Stimulated activated CD8-positive, alpha-beta memory T cell treated with anti-CD3 and anti-CD28 coated beads, Interleukin-4, amount 100 ng/mL, for 48 hours (primary cell): ENCODE measurements around the gene SUPT3H.
A peak's percentile ranks its signal among the peaks of the same experiment; 100 is the strongest.
"Not testable (repeated sequence)": the region's sequence is repeated elsewhere in the genome, so short reads cannot be mapped to it uniquely, and the experiment has no call there.

Experiments
- DNase-seq: peaks from one replicate; pipeline ENCODE4 v3.0.0-alpha.2; 2020

SUPT3H gene

GRCh38 chr6:45320349-45320748 is 57.4 kb downstream of the SUPT3H start:
- DNase-seq: no peak

GRCh38 chr6:45314146-45314545 is 63.6 kb downstream of the SUPT3H start:
- DNase-seq: no peak

- DNase-seq: peak; percentile 42
Measured at GRCh38 chr6:45310118-45310788, 67.5 kb downstream of the SUPT3H start.

GRCh38 chr6:45305546-45305945 is 72.2 kb downstream of the SUPT3H start:
- no peak for DNase-seq

GRCh38 chr6:45302832-45303231 is 74.9 kb downstream of the SUPT3H start:
- DNase-seq: no peak

GRCh38 chr6:45301348-45302142 is 76.2 kb downstream of the SUPT3H start:
- DNase-seq: no peak

- DNase-seq: no peak
Measured at GRCh38 chr6:45300736-45301135, 77.0 kb downstream of the SUPT3H start.

- no peak for DNase-seq
Measured at GRCh38 chr6:45299096-45299581, 78.6 kb downstream of the SUPT3H start.

- DNase-seq: no peak
Measured at GRCh38 chr6:45297320-45297719, 80.4 kb downstream of the SUPT3H start.

- DNase-seq: not testable (repeated sequence)
Measured at GRCh38 chr6:45294065-45294701, 83.6 kb downstream of the SUPT3H start.

GRCh38 chr6:45293306-45293705 is 84.4 kb downstream of the SUPT3H start:
- no peak for DNase-seq

- DNase-seq: no peak
Measured at GRCh38 chr6:45289751-45290514, 87.8 kb downstream of the SUPT3H start.

- DNase-seq: not testable (repeated sequence)
Measured at GRCh38 chr6:45286707-45287106, 91.0 kb downstream of the SUPT3H start.

- DNase-seq: no peak
Measured at GRCh38 chr6:45278367-45278766, 99.4 kb downstream of the SUPT3H start.

- not testable (repeated sequence) for DNase-seq
Measured at GRCh38 chr6:45277741-45278140, 100.0 kb downstream of the SUPT3H start.

GRCh38 chr6:45275358-45275757 is 102.4 kb downstream of the SUPT3H start:
- DNase-seq: no peak

- DNase-seq: no peak
Measured at GRCh38 chr6:45272626-45273025, 105.1 kb downstream of the SUPT3H start.

- DNase-seq: no peak
Measured at GRCh38 chr6:45265246-45265645, 112.5 kb downstream of the SUPT3H start.

- DNase-seq: no peak
Measured at GRCh38 chr6:45260696-45261095, 117.0 kb downstream of the SUPT3H start.

- no peak for DNase-seq
Measured at GRCh38 chr6:45256697-45257695, 120.7 kb downstream of the SUPT3H start.

- no peak for DNase-seq
Measured at GRCh38 chr6:45255434-45255833, 122.3 kb downstream of the SUPT3H start.

GRCh38 chr6:45254253-45254652 is 123.5 kb downstream of the SUPT3H start:
- DNase-seq: no peak
